HEK293 (cell line): ENCODE measurements around the gene SRRM4.

Experiments
- CTCF ChIA-PET: fragments of 350-600 bp; formaldehyde crosslinking; extraction: SDS; loops from one replicate; lab custom pipeline; 2021; ENCODE audit warnings: antibody characterized with exemption; lab: Yijun Ruan, JAX
- POLR2A ChIA-PET: fragments of 300-600 bp; formaldehyde crosslinking; extraction: SDS; loops from one replicate; lab custom pipeline; 2020; ENCODE audit warnings: antibody characterized with exemption, inconsistent platforms; lab: Yijun Ruan, JAX
- H3K27ac ChIP-seq: fragments of 200-500 bp; sonication (Bioruptor generic); 2 replicates; pipeline ENCODE4 v1.5.1; 2014; ENCODE audit warnings: low read depth, low read length, control low read depth, inconsistent platforms; ENCODE audit errors: extremely low read depth
- H3K36me3 ChIP-seq, 2 experiments: fragments of 200-500 bp in 1 of 2; sonication (Bioruptor generic) in 1 of 2; 1 replicate in 1 of 2; 2 replicates in 1 of 2; pipeline ENCODE4 v1.5.1; 2014 to 2017; ENCODE audit warnings: inconsistent platforms in 2 of 2, low read length in 2 of 2; ENCODE audit not compliant: control insufficient read depth in 2 of 2, insufficient read depth in 1 of 2
- H3K4me1 ChIP-seq: fragments of 200-500 bp; sonication (Bioruptor generic); 2 replicates; pipeline ENCODE4 v1.5.1; 2014; ENCODE audit warnings: mild to moderate bottlenecking, low read length, inconsistent platforms; ENCODE audit not compliant: control insufficient read depth, insufficient read depth
- H3K4me3 ChIP-seq: 2 replicates; pipeline ENCODE4 v1.5.1; 2011; ENCODE audit warnings: low read depth, mild to moderate bottlenecking, control low read depth, low read length, moderate library complexity
- H3K9me3 ChIP-seq: fragments of 200-500 bp; sonication (Bioruptor generic); 2 replicates; pipeline ENCODE4 v1.5.1; 2014; ENCODE audit warnings: low read depth, low read length, inconsistent platforms; ENCODE audit not compliant: control insufficient read depth, insufficient read depth
- GLI4 ChIP-seq: fragments of 450-650 bp; formaldehyde crosslinking; IDR thresholded peaks from 2 replicates; pipeline ENCODE4 v1.5.1; 2016; ENCODE audit warnings: missing biosample characterization, missing genetic modification characterization
- HOXA7 ChIP-seq: sonication (generic); formaldehyde crosslinking; IDR thresholded peaks from 2 replicates; pipeline ENCODE4 v1.8.1; 2022; ENCODE audit warnings: missing genetic modification reagents, borderline replicate concordance
- MZF1 ChIP-seq: fragments of 450-650 bp; formaldehyde crosslinking; IDR thresholded peaks from 2 replicates; pipeline ENCODE4 v1.5.1; 2017; ENCODE audit warnings: missing biosample characterization, missing genetic modification characterization, borderline replicate concordance
- OVOL3 ChIP-seq: fragments of 450-650 bp; formaldehyde crosslinking; IDR thresholded peaks from 2 replicates; pipeline ENCODE4 v1.5.1; 2016; ENCODE audit warnings: missing biosample characterization, missing genetic modification characterization
- REPIN1 ChIP-seq: fragments of 450-650 bp; formaldehyde crosslinking; IDR thresholded peaks from 2 replicates; pipeline ENCODE4 v1.5.1; 2017; ENCODE audit warnings: missing biosample characterization, missing genetic modification characterization, low read depth
- SALL2 ChIP-seq: fragments of 450-650 bp; formaldehyde crosslinking; IDR thresholded peaks from 2 replicates; pipeline ENCODE4 v1.5.0; 2017; ENCODE audit warnings: missing biosample characterization, mild to moderate bottlenecking, missing genetic modification characterization, borderline replicate concordance
- ZFP37 ChIP-seq: fragments of 450-650 bp; formaldehyde crosslinking; IDR thresholded peaks from 2 replicates; pipeline ENCODE4 v1.5.1; 2016; ENCODE audit warnings: missing biosample characterization, missing genetic modification characterization
- ZNF350 ChIP-seq: fragments of 450-650 bp; formaldehyde crosslinking; IDR thresholded peaks from 2 replicates; pipeline ENCODE4 v1.5.0; 2017; ENCODE audit warnings: missing biosample characterization, mild to moderate bottlenecking, missing genetic modification characterization
- ZNF354C ChIP-seq: fragments of 450-650 bp; formaldehyde crosslinking; IDR thresholded peaks from 2 replicates; pipeline ENCODE4 v1.5.1; 2016; ENCODE audit warnings: missing biosample characterization, missing genetic modification characterization, low read depth, borderline replicate concordance
- ZNF521 ChIP-seq: fragments of 450-650 bp; formaldehyde crosslinking; IDR thresholded peaks from 2 replicates; pipeline ENCODE4 v1.5.1; 2017; ENCODE audit warnings: missing biosample characterization, mild to moderate bottlenecking, missing genetic modification characterization
- ZNF558 ChIP-seq: fragments of 450-650 bp; formaldehyde crosslinking; IDR thresholded peaks from 2 replicates; pipeline ENCODE4 v1.5.1; 2016; ENCODE audit warnings: missing biosample characterization, missing genetic modification characterization
- ZNF701 ChIP-seq: fragments of 450-650 bp; formaldehyde crosslinking; IDR thresholded peaks from 2 replicates; pipeline ENCODE4 v1.5.1; 2016; ENCODE audit warnings: missing biosample characterization, missing genetic modification characterization
- ZNF830 ChIP-seq: fragments of 450-650 bp; IDR thresholded peaks from 2 replicates; pipeline ENCODE4 v1.5.0; 2018; ENCODE audit warnings: missing biosample characterization, missing genetic modification characterization, low read depth, mild to moderate bottlenecking, moderate library complexity
- TF ChIP-seq, protein P1 (sequence below): fragments of 450-650 bp; formaldehyde crosslinking; IDR thresholded peaks from 2 replicates; pipeline ENCODE4 v1.5.0; 2017; ENCODE audit warnings: missing biosample characterization, missing genetic modification characterization, borderline replicate concordance
- TF ChIP-seq, protein P2 (sequence below): fragments of 450-650 bp; formaldehyde crosslinking; IDR thresholded peaks from 2 replicates; pipeline ENCODE4 v1.5.1; 2016; ENCODE audit warnings: missing biosample characterization, missing genetic modification characterization
- TF ChIP-seq, protein P3 (sequence below): fragments of 450-650 bp; formaldehyde crosslinking; IDR thresholded peaks from 2 replicates; pipeline ENCODE4 v1.5.1; 2016; ENCODE audit warnings: missing biosample characterization, missing genetic modification characterization, borderline replicate concordance
- TF ChIP-seq, protein P4 (sequence below): fragments of 450-650 bp; formaldehyde crosslinking; IDR thresholded peaks from 2 replicates; pipeline ENCODE4 v1.5.1; 2016; ENCODE audit warnings: missing biosample characterization, missing genetic modification characterization, borderline replicate concordance
- TF ChIP-seq, protein P5 (sequence below): fragments of 450-650 bp; formaldehyde crosslinking; IDR thresholded peaks from 2 replicates; pipeline ENCODE4 v1.5.1; 2016; ENCODE audit warnings: missing biosample characterization, missing genetic modification characterization

The SRRM4 gene

DNA sequence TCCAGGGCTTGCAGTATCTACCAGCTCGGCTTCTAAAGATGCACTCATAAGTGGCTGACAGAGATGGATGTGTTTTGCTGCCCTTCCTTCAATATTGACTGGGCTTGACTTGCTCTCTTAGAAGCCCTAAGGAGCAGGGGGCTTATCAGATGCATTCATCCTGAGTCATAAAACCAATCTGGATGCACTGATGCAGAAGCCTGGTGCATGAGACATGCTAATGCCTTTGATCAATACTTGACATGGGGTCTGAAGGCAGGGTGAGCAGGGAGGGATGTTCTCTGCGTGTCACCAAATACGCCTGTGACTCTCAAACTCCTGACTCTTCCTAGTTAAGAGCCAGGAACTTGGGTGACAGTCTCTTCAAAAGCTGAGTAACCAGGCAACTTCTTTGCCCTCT, 119.6 kb downstream of the SRRM4 start:
- ChIA-PET POLR2A (no interaction called here), CTCF (interaction anchor here (1.0 kb wide), 1 partner anchor 107 kb away, joined by 5 read pairs; no protein-coding TSS in a partner anchor)
- H3K4me1 ChIP-seq = no peaks in the 10 kb centered on the region
- H3K9me3 ChIP-seq = no peaks in the 10 kb centered on the region
- H3K36me3 ChIP-seq = no peaks in the 10 kb centered on the region
- H3K27ac ChIP-seq = no peak overlapping the region
- no peak overlapping the region for H3K4me3 ChIP-seq
- TF ChIP-seq ZNF350 (no peak), OVOL3 (tag by site-specific recombination) (no peak), ZFP37 (no peak), ZNF558 (tag by site-specific recombination) (no peak), SALL2 (tag by site-specific recombination) (no peak), GLI4 (no peak), ZNF354C (tag by site-specific recombination) (no peak), REPIN1 (tag by site-specific recombination) (no peak), ZNF830 (tag by site-specific recombination) (no peak), MZF1 (tag by site-specific recombination) (no peak), ZNF701 (tag by site-specific recombination) (no peak), HOXA7 (CRISPR knock-in tag) (no peak), ZNF521 (tag by site-specific recombination) (no peak)
- TF ChIP-seq, protein P1, sequence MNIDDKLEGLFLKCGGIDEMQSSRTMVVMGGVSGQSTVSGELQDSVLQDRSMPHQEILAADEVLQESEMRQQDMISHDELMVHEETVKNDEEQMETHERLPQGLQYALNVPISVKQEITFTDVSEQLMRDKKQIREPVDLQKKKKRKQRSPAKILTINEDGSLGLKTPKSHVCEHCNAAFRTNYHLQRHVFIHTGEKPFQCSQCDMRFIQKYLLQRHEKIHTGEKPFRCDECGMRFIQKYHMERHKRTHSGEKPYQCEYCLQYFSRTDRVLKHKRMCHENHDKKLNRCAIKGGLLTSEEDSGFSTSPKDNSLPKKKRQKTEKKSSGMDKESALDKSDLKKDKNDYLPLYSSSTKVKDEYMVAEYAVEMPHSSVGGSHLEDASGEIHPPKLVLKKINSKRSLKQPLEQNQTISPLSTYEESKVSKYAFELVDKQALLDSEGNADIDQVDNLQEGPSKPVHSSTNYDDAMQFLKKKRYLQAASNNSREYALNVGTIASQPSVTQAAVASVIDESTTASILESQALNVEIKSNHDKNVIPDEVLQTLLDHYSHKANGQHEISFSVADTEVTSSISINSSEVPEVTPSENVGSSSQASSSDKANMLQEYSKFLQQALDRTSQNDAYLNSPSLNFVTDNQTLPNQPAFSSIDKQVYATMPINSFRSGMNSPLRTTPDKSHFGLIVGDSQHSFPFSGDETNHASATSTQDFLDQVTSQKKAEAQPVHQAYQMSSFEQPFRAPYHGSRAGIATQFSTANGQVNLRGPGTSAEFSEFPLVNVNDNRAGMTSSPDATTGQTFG (tag by site-specific recombination) = no peak
- TF ChIP-seq, protein P2, sequence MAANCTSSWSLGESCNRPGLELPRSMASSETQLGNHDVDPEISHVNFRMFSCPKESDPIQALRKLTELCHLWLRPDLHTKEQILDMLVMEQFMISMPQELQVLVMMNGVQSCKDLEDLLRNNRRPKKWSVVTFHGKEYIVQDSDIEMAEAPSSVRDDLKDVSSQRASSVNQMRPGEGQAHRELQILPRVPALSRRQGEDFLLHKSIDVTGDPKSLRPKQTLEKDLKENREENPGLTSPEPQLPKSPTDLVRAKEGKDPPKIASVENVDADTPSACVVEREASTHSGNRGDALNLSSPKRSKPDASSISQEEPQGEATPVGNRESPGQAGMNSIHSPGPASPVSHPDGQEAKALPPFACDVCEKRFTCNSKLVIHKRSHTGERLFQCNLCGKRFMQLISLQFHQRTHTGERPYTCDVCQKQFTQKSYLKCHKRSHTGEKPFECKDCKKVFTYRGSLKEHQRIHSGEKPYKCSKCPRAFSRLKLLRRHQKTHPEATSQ (tag by site-specific recombination) = no peak
- TF ChIP-seq, protein P3, sequence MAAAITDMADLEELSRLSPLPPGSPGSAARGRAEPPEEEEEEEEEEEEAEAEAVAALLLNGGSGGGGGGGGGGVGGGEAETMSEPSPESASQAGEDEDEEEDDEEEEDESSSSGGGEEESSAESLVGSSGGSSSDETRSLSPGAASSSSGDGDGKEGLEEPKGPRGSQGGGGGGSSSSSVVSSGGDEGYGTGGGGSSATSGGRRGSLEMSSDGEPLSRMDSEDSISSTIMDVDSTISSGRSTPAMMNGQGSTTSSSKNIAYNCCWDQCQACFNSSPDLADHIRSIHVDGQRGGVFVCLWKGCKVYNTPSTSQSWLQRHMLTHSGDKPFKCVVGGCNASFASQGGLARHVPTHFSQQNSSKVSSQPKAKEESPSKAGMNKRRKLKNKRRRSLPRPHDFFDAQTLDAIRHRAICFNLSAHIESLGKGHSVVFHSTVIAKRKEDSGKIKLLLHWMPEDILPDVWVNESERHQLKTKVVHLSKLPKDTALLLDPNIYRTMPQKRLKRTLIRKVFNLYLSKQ (tag by site-specific recombination) = no peak
- TF ChIP-seq, protein P4, sequence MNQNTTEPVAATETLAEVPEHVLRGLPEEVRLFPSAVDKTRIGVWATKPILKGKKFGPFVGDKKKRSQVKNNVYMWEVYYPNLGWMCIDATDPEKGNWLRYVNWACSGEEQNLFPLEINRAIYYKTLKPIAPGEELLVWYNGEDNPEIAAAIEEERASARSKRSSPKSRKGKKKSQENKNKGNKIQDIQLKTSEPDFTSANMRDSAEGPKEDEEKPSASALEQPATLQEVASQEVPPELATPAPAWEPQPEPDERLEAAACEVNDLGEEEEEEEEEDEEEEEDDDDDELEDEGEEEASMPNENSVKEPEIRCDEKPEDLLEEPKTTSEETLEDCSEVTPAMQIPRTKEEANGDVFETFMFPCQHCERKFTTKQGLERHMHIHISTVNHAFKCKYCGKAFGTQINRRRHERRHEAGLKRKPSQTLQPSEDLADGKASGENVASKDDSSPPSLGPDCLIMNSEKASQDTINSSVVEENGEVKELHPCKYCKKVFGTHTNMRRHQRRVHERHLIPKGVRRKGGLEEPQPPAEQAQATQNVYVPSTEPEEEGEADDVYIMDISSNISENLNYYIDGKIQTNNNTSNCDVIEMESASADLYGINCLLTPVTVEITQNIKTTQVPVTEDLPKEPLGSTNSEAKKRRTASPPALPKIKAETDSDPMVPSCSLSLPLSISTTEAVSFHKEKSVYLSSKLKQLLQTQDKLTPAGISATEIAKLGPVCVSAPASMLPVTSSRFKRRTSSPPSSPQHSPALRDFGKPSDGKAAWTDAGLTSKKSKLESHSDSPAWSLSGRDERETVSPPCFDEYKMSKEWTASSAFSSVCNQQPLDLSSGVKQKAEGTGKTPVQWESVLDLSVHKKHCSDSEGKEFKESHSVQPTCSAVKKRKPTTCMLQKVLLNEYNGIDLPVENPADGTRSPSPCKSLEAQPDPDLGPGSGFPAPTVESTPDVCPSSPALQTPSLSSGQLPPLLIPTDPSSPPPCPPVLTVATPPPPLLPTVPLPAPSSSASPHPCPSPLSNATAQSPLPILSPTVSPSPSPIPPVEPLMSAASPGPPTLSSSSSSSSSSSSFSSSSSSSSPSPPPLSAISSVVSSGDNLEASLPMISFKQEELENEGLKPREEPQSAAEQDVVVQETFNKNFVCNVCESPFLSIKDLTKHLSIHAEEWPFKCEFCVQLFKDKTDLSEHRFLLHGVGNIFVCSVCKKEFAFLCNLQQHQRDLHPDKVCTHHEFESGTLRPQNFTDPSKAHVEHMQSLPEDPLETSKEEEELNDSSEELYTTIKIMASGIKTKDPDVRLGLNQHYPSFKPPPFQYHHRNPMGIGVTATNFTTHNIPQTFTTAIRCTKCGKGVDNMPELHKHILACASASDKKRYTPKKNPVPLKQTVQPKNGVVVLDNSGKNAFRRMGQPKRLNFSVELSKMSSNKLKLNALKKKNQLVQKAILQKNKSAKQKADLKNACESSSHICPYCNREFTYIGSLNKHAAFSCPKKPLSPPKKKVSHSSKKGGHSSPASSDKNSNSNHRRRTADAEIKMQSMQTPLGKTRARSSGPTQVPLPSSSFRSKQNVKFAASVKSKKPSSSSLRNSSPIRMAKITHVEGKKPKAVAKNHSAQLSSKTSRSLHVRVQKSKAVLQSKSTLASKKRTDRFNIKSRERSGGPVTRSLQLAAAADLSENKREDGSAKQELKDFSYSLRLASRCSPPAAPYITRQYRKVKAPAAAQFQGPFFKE = no peak
- TF ChIP-seq, protein P5, sequence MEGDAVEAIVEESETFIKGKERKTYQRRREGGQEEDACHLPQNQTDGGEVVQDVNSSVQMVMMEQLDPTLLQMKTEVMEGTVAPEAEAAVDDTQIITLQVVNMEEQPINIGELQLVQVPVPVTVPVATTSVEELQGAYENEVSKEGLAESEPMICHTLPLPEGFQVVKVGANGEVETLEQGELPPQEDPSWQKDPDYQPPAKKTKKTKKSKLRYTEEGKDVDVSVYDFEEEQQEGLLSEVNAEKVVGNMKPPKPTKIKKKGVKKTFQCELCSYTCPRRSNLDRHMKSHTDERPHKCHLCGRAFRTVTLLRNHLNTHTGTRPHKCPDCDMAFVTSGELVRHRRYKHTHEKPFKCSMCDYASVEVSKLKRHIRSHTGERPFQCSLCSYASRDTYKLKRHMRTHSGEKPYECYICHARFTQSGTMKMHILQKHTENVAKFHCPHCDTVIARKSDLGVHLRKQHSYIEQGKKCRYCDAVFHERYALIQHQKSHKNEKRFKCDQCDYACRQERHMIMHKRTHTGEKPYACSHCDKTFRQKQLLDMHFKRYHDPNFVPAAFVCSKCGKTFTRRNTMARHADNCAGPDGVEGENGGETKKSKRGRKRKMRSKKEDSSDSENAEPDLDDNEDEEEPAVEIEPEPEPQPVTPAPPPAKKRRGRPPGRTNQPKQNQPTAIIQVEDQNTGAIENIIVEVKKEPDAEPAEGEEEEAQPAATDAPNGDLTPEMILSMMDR (tag by site-specific recombination) = no peak
